Measurements from ENCODE around the gene LILRB5.
"Not testable (repeated sequence)": the region's sequence is repeated elsewhere in the genome, so short reads cannot be mapped to it uniquely, and the experiment has no call there.

The LILRB5 gene
- 0 reads per million in 3 experiments for total RNA-seq

DNA sequence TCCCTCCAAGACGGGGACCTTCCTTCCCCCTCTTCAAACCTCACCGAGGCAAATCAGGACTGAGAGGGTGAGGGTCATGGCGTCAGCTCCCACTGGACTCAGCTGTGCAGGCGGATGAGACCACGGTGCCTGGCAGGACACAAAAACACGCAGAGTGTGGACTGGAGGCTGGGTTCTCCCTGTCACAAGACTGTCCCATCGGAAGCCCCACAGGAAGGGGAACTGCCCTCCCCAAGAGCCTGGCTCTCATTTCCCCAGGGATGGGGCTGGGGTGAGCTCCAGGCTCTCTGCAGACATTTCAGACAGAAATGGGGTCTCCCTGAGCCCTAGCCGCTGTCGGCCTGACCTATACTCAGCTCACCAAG is at the start of gene LILRB5:
Gene LILRB5, minus strand, starts transcription at position 158 of the 365 bp plus-strand sequence. Its CDS starts 80 bp downstream, at position 78.
- DNase-seq: no peak

DNA sequence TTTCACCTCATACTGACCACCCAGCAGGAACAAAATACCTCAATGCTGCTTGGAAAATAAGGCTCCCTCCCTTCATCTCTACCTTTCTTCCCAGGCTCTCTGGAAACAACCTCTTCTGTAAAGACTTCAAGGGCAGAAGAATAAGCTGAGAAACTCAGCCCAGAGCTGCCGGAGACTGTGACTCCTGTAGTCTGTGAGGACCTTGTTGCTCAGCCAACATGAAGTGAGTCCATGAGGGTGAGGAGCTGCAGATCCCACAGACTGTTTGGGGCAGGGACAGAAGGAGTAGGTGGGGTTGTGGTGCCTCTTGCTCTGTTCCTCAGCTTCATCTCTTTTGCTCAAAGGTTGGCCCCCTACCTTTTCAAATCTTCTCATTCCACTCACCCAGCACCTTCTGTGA is 48.1 kb upstream of the LILRB5 start:
- DNase-seq: no peak

DNA sequence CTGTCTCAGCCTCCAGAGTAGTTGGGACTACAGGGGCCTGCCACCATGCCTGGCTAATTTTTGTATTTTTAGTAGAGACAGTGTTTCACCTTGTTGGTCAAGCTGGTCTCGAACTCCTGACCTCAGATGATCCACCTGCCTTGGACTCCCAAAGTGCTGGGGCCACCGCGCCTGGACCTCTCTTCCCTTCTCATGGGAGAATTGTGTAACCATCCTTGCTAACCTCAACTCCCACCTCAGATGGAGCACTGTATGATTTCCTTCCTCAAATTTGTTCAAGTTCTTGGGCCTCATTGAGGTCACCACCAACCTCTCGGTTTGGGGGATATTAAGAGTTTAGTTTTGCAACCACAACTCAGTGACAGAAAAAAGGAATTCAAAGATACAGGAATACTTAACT is 45.2 kb upstream of the LILRB5 start:
- no peak for DNase-seq

DNA sequence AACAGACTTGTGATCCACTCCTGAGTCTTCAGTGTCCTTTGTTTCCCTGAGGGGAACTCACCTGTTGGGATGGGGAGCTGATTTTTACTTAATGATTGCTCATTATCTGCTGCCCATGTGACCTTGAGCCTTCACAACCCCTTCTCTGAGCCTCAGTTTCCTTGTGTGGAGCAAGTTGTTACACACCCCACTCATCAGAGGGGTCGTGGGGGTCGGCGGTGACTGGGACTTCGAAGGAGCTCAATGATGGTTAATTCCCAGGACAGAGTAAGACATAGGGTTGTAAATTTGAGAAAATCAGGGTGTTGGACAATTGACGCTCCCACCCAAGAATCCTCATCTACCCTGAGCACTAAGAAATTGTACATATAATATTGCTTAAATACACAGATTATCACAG is 42.4 kb upstream of the LILRB5 start:
- DNase-seq: no peak

DNA sequence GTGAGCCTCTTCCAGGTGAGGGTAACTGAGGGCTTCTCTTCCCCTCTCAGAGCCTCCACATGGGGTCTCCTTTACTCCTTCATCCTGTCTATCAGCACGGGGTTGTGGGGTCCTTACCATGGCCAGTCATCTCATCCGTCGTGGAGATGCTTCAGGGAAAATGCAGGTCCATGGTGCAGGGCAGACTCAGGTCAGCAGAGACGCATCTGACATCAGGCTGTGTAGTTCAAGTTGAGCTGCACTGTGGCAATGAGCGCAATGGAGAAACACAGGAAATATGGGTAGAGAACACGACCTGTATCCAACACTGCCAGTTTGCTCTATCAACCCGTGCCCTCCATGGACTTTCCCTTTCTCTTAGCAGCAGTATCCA is 42.0 kb upstream of the LILRB5 start:
- DNase-seq: no peak

DNA sequence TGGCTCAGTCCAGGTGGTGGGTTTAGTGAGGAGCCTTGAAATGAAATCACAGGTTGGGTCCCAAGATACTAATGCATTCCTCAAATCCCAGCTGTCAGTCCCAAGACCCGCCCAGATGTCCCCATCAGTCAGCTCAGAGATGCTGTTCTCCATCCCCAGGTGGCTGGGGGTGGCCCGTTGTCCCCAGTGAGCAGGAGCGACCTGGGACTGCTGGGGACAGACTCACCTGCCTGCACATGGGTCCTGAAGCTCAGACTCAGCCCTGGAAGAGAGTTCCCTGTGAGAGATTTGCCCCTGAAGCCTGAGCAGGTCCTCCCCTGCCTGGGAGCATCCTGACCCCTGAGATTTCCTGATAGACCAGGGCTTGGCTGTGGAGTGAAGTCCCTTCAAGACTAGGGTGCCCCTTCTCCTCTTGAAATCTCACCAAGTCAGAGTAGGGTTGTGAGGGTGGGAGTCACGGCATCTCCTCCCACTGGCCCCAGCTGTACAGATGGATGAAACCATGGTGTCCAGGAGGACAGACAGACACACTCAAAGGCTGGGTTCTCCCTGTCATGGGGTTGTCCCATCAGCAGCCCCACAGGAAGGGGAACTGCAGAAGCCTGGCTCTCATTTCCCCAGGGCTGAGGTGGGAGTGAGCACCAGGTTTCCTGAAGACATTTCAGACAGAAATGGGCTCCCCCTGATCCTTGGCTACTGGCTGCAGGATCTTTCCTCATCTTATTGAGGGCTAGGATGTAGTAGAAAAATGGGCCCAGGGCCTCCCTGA is 41.5 kb upstream of the LILRB5 start:
- no peak for DNase-seq

DNA sequence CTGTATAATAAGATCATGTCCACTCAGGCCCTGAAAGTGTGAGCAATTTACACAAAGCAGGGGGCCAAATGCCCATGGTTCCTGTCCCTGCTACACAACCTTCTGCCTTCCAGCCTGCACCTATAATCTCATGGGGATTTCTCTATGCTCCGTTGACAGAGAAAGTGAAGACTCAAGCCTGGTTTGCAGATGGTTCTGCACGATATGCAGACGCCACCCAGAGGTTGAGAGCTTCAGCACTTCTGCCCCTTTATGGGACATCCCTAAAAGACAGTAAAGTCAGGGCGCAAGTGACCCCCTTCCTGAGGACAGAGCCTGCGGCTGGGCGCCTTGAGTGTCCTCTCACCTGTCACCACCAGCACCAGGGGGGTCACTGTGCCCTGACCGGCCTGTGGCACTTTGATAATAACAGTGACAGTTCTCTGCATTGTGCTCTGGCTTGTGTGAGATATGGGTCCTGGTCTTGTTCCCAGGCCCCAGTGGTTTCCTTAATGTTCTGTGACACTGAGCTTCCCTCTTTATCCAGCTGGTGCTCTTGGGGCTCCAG is 40.8 kb upstream of the LILRB5 start:
- DNase-seq: no peak

DNA sequence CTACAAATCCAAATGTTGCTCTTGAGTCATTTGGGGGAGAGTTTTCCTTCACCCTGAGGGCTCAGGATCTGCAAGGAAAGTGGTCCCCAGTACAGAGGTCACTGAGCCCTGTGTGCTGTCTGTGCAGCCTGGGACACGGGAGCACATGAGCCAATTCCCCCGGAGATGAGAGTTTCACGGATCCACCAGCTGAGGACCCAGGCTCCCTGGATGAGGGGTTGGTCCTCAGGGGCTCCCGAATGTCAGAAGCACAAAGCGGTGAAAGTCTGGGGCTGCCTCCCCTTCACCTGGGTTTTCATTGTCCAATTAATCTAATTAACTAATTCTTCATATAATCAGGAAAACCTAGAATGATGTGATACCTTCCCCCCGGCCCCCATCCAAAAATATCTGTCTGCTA is 37.5 kb upstream of the LILRB5 start:
- DNase-seq: no peak

DNA sequence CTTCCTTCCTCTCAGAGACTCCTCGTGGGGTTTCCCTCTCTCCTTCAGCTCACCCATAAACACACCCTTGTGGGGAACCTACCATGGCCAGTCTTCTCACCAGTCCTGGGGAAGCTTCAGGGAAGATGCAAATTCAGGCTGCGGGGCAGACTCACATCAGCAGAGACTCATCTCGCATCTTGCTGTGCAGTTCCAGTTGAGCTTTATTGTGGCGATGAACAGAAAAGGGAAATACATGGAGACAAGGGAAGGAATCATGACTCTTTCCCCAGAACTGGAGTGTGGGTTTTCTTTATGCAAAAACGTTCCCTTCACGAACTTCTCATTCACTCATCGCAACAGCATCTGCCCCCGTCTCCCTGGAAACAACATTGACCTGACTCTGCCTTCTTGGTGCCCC is 32.1 kb upstream of the LILRB5 start:
- DNase-seq: not testable (repeated sequence)

DNA sequence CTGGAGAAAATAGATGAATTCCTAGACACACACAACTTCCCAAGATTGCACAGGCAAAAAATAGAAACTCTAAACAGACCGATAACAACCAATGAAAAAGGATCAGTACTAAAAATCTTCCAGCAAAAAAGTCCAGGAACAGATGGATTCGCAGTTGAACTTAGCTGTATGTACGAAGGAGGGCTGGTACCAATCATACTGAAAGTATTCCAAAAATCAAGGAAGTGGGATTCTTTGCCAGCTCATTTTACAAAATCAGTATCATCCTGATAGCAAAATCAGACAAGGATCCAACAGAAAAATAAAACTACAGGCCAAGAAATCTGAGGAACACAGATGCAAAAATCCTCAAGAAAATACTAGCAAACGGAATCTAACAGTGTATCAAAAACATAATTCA is 30.4 kb upstream of the LILRB5 start:
- no peak for DNase-seq

DNA sequence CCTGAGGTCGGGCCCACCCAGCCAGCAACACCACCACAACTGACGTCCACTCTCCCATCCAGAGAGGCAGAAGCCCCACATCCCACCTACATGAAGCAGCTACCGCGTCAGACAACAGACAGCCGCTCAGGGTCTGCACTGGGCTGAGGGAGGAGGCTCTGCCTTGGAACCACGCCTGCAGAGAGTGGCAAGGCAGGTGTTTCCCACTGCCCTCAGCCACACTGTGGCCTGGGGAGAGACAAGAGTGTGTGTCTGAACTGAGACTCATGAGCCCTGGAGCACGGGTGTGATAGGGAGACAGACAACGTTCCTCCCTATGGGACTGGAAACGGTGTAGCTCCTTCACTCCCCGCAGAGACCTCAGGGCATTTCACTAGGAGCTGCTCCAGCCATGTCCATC is 29.2 kb upstream of the LILRB5 start:
- not testable (repeated sequence) for DNase-seq

DNA sequence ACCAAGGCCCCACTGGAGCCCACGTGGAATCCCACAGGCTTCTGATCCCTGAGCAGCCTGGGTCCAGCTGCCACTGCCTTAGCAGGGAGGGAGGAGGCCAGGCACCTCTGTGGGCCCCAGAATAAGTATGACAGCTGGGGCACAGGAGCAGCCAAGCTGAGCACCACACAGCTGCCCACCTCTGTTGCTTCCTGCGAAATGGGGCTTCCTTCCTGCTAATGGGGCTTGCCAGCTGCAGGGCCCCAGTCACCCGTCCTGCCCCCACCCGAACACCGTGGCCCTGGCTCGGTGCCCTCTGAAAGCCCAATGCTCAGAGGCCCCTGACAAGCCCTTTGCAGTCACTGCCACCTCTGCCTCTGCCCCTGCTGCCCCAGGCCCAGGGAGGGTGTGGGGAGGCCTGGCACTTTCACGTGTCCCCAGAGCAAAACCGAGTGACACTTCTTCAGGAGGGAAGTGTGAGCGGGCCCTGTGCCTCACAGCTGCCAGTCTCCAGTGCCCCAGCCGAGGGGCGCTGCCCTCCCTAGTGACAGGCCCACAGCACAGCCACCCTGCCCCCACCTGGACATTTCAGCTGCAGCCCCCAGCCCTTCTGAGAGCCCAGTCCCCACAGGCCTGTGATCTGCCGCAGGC is 28.5 kb upstream of the LILRB5 start:
- DNase-seq: not testable (repeated sequence)

DNA sequence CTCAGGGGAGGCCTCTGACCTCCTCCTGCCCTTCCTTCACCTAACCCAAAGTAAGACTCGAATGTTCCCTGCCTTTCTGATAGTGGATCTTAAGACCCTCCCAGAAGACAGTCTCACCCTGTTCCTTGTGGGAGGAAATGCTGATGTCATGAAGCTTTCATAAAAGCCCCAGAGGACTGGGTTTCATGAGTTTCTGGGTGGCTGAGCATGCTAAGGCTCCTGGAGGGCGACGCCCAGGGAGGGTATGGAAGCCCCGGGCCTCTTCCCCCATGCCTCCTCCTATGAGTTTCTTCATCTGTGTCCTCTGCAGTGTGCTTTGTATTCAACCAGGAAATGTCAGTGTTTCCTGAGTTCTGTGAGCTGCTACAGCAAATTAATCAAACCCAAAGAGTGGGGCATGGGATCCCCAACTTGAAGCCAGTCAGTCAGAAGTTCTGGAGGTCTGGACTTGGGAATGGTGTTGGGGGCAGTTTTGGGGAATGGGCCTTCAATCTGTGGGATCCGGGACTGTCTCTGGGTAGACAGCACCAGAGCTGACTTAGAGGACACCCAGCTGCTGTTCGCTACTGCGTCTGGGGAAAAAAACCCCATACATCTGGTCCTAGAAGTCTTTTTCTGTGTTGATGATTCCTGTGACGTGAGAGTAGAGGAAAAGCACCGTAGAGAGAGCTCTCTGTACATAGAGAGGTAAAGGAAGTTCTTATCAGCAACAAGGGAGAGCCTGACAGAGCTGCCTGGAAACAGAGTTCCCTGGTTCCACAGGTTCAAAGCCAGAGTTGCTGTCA is 25.8 kb upstream of the LILRB5 start:
- no peak for DNase-seq

DNA sequence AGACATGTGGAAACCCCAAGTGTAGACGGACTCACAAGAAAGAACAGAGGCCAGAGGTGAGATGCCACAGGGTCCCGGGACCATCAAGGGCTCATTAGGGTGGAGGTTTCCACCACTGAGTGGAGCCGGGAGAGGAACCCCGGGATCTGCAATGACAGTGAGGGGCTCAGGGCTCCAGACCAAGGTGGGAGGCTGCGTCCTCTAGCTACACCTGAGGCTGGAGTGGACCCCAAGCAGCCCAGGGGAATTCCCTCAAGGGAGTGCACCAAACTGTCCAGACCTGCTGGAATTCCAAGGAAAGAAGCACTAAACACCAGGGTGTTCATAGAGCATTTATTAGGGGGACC is 24.6 kb upstream of the LILRB5 start:
- not testable (repeated sequence) for DNase-seq

DNA sequence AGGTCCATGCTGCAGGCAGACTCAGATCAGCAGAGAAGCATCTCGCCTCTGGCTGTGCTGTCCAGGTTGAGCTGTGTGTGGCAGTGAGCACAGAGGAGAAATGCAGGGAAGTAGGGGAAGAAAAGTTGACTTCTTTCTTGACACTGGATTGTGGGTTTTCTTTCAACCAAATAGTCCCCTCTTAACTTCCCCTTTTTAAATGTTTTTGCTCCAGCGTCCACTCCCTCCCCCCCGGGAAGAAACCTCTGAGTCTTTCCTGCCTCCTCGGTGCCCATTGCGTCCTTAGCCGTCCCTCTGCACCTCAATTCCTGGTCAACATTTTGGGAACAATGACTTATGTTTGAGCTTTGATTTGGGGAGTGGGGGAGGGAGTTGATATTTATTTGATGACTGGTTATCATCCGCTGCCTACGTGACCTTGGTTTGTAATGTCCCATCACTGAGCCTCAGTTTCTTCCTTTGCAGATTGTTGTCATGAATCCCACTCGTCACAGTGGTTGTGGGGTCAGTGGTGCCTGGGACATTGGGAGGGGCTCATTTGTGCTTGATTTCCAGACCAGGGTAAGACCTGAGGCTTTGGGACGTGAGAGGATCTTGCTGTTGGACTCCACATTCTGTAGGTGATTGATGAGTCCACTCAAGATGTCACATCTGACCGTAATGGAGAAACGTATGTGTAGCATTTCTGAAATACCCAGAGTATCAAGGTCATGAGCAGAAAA is 24.1 kb upstream of the LILRB5 start, which contains the start of gene LILRB2:
Gene LILRB2, minus strand, starts transcription at position 104 of the 722 bp plus-strand sequence. CDS start 614 bp downstream, outside the sequence.
- no peak for DNase-seq

DNA sequence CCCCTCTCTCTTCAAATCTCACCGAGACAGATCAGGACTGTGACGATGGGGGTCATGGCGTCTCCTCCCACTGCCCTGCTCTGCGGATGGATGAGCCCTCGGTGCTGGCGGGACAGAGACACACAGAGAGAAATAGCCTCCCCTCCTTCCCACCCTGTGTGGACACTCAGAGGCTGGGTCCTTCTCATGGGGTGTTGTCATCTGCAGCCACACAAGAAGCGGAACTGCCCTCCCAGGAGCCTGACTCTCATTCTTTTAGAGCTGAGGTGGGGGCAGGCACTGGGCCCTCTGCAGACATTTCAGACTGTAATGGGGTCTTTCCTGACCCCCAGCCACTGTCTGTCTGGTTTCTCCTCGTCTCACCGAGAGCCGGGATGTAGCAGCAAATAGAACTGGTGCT is 23.4 kb upstream of the LILRB5 start:
- DNase-seq: not testable (repeated sequence)

DNA sequence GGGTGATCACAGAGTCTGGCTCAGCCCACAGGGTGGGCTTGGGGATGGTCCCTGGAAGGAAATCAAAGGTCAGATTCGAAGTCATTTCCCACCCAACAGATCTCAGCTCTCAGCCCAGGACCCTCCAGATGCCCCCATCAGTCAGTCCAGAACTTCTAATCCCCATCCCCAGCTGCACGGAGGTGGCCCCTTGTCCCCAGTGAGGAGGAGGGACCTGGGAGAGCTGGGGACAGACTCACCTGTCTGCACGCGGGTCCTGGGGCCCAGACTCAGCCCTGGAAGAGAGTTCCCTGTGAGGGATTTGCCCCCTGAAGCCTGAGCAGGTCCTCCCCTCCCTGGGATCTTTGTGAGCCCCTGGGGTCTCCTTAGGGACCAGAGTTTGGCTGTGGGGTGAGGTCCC is 23.0 kb upstream of the LILRB5 start:
- not testable (repeated sequence) for DNase-seq

DNA sequence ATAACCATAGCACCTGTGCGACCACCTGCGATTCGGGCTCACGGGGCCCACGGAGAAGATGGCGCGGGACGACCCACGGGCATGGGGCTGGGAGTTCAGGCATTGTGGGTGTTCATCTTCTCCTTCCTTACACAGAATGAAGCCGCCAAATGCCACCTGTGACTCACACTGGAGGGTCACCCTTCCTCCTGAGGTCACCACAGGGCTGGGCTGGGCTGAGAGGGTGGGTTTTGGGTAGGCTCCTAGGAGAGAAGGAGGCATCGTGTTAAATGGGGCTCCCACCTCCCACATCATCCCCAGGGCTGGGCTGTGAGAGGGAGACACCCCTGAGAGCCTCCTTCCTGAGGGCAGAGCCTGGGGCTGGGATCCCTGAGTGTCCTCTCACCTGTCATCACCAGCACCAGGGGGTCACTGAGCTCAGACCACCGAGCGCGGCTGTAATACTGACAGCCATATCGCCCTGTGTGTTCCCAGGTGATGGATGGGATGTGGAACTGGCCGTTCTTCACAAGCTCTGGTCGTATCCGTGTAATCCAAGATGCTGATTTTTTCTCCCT is 22.4 kb upstream of the LILRB5 start:
- DNase-seq: no peak

DNA sequence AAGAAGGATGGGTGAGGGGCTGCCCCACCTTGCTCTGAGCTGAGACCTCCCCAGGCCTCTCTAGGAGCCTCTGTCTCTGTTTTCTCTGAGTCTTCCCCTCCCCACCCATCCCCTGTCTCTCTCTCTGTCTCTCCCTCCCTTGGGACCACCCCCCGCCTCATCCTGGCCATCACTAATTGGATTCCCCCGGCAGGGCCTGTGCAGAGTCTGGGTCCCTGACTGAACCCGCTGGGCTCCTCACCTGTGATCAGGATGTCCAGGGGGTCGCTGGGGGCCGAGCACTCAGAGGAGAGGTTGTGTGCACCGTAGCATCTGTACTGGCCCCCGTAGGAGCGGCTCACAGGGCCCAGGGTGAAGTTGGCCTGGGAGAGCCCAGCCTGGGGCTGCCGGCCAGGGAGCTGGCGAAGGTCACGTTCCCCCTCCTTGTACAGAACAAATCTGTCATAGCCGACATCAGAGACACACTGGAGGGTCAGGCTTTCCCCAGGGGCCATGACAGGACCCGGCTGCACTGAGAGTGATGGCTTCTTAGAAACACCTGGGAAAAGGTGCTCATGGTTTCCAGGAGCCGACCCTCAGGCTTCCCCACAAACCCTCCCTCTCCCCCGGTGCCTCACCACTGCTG is 21.6 kb upstream of the LILRB5 start:
- not testable (repeated sequence) for DNase-seq

DNA sequence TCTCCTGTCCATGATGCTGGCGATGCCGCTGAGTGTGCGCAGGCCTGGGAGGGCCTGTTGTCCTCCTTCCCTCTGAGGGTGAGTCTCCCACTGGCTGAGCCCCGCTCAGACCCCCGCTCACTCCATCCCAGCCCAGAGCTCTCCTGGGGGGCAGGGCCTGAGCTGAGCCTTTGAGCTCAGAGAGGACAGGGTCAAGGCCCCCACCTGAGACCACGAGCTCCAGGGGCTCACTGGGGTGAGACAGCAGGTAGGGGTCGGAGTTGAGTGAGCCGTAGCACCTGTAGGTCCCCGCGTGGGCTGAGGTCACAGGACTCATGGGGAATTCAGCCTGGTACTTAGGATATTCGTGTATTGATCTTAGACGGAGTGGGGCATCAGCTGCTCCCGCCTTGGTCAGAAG is 21.0 kb upstream of the LILRB5 start:
- not testable (repeated sequence) for DNase-seq

DNA sequence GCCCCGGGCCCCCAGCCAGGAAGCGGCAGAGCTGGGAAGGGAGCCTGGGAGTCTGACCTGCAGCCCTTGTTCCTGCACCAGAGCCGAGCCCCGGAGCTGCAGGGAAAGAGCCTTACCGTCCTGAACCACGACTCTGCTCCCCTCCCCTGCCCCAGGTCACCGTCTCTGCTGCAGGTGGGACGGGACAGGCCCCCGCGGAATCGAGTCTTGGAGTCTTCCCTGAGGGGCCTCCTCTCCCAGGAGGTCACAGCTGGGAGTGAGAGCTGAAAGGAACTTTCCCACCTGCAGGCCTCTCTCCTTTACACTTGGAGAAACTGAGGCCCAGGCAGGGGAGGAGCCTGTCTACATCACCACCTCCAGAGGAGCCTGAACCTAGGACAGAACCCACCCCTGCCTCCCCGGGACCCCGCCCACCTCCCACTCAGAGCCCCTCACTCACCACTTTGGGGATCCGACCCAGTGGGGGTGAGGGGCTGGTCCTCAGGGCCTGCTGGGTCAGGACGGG is 20.1 kb upstream of the LILRB5 start:
- DNase-seq: not testable (repeated sequence)

DNA sequence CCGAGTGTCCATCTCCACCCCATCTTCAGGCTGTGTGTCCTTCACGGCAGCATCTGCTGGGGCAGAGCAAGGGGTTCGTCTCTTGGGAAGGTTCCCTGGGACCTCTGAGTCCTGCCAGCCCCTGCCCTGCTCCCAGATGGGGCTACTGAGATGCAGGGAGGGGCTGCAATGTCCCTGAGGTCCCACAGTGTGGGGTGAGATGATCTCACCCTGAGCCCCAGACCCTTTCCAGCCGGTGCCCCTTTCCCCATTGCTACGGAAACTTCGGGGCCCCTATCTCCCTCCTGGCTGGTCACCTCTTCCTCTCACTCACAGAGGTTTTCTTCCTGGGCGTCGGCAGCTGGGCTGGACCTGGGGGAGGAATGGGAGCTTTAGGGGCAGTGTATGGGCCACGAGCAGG is 18.9 kb upstream of the LILRB5 start:
- DNase-seq: no peak
